ENCODE data around the gene SIGLEC7.

DNA sequence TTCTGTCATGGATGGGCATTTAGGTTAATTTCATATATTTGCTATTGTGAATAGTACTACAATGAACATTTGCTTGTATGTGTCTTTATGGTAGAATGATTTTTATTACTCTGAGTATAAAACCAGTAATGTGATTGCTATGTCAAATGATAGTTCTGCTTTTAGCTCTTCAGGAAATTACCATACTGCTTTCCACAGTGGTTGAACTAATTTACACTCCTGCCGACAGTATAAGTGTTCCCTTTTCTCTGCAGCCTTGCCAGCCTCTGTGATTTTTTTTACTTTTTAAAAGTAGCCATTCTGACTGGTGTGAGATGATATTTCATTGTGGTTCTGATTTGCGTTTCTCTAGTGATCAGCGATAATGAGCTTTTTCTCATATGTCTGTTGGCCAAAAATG, 6.5 kb downstream of the SIGLEC7 start:
- TF ChIP-seq POLR2A (IDR thresholded peaks at IDR 0.05), result no peak
- TF ChIP-seq, protein P1, sequence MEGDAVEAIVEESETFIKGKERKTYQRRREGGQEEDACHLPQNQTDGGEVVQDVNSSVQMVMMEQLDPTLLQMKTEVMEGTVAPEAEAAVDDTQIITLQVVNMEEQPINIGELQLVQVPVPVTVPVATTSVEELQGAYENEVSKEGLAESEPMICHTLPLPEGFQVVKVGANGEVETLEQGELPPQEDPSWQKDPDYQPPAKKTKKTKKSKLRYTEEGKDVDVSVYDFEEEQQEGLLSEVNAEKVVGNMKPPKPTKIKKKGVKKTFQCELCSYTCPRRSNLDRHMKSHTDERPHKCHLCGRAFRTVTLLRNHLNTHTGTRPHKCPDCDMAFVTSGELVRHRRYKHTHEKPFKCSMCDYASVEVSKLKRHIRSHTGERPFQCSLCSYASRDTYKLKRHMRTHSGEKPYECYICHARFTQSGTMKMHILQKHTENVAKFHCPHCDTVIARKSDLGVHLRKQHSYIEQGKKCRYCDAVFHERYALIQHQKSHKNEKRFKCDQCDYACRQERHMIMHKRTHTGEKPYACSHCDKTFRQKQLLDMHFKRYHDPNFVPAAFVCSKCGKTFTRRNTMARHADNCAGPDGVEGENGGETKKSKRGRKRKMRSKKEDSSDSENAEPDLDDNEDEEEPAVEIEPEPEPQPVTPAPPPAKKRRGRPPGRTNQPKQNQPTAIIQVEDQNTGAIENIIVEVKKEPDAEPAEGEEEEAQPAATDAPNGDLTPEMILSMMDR (IDR thresholded peaks at IDR 0.05), result no peak
